HEK293 (cell line): ENCODE results near the gene SKAP1.

ENCODE experiments used
- CTCF ChIA-PET: fragments of 350-600 bp; formaldehyde crosslinking; extraction: SDS; loops from one replicate; lab custom pipeline; 2021; ENCODE audit warnings: antibody characterized with exemption; lab: Yijun Ruan, JAX
- POLR2A ChIA-PET: fragments of 300-600 bp; formaldehyde crosslinking; extraction: SDS; loops from one replicate; lab custom pipeline; 2020; ENCODE audit warnings: antibody characterized with exemption, inconsistent platforms; lab: Yijun Ruan, JAX
- H3K27ac ChIP-seq: fragments of 200-500 bp; sonication (Bioruptor generic); 2 replicates; pipeline ENCODE4 v1.5.1; 2014; ENCODE audit warnings: low read depth, low read length, control low read depth, inconsistent platforms; ENCODE audit errors: extremely low read depth
- H3K36me3 ChIP-seq, 2 experiments: fragments of 200-500 bp in 1 of 2; sonication (Bioruptor generic) in 1 of 2; 1 replicate in 1 of 2; 2 replicates in 1 of 2; pipeline ENCODE4 v1.5.1; 2014 to 2017; ENCODE audit warnings: inconsistent platforms in 2 of 2, low read length in 2 of 2; ENCODE audit not compliant: control insufficient read depth in 2 of 2, insufficient read depth in 1 of 2
- H3K4me1 ChIP-seq: fragments of 200-500 bp; sonication (Bioruptor generic); 2 replicates; pipeline ENCODE4 v1.5.1; 2014; ENCODE audit warnings: mild to moderate bottlenecking, low read length, inconsistent platforms; ENCODE audit not compliant: control insufficient read depth, insufficient read depth
- H3K4me3 ChIP-seq: 2 replicates; pipeline ENCODE4 v1.5.1; 2011; ENCODE audit warnings: low read depth, mild to moderate bottlenecking, control low read depth, low read length, moderate library complexity
- H3K9me3 ChIP-seq: fragments of 200-500 bp; sonication (Bioruptor generic); 2 replicates; pipeline ENCODE4 v1.5.1; 2014; ENCODE audit warnings: low read depth, low read length, inconsistent platforms; ENCODE audit not compliant: control insufficient read depth, insufficient read depth
- BCL11A ChIP-seq: fragments of 450-650 bp; formaldehyde crosslinking; IDR thresholded peaks from 2 replicates; pipeline ENCODE4 v1.5.1; 2016; ENCODE audit warnings: low read depth, missing biosample characterization, missing genetic modification characterization
- HOXD13 ChIP-seq: sonication (generic); formaldehyde crosslinking; IDR thresholded peaks from 2 replicates; pipeline ENCODE4 v1.8.0; 2022; ENCODE audit warnings: missing genetic modification reagents, borderline replicate concordance
- OVOL3 ChIP-seq: fragments of 450-650 bp; formaldehyde crosslinking; IDR thresholded peaks from 2 replicates; pipeline ENCODE4 v1.5.1; 2016; ENCODE audit warnings: missing biosample characterization, missing genetic modification characterization
- SP7 ChIP-seq: fragments of 450-650 bp; formaldehyde crosslinking; IDR thresholded peaks from 2 replicates; pipeline ENCODE4 v1.5.1; 2016; ENCODE audit warnings: missing biosample characterization, missing genetic modification characterization
- ZNF146 ChIP-seq: fragments of 450-650 bp; formaldehyde crosslinking; IDR thresholded peaks from 2 replicates; pipeline ENCODE4 v1.5.1; 2016; ENCODE audit warnings: missing biosample characterization, missing genetic modification characterization
- ZNF174 ChIP-seq: fragments of 450-650 bp; formaldehyde crosslinking; IDR thresholded peaks from 2 replicates; pipeline ENCODE4 v1.5.0; 2017; ENCODE audit warnings: missing biosample characterization, mild to moderate bottlenecking, missing genetic modification characterization
- ZNF214 ChIP-seq: fragments of 450-650 bp; formaldehyde crosslinking; IDR thresholded peaks from 2 replicates; pipeline ENCODE4 v1.5.1; 2017; ENCODE audit warnings: missing biosample characterization, mild to moderate bottlenecking, missing genetic modification characterization, borderline replicate concordance
- ZNF266 ChIP-seq: fragments of 450-650 bp; formaldehyde crosslinking; IDR thresholded peaks from 2 replicates; pipeline ENCODE4 v1.5.1; 2016; ENCODE audit warnings: missing biosample characterization, missing genetic modification characterization, low read depth
- ZNF510 ChIP-seq: fragments of 450-650 bp; formaldehyde crosslinking; IDR thresholded peaks from 2 replicates; pipeline ENCODE4 v1.5.1; 2018; ENCODE audit warnings: mild to moderate bottlenecking, missing genetic modification characterization, missing biosample characterization; ENCODE audit not compliant: insufficient replicate concordance
- ZNF521 ChIP-seq: fragments of 450-650 bp; formaldehyde crosslinking; IDR thresholded peaks from 2 replicates; pipeline ENCODE4 v1.5.1; 2017; ENCODE audit warnings: missing biosample characterization, mild to moderate bottlenecking, missing genetic modification characterization
- ZNF549 ChIP-seq: fragments of 450-650 bp; IDR thresholded peaks from 2 replicates; pipeline ENCODE4 v1.5.1; 2018; ENCODE audit warnings: missing biosample characterization, missing genetic modification characterization, mild to moderate bottlenecking, inconsistent platforms, moderate library complexity
- ZNF626 ChIP-seq: fragments of 450-650 bp; sonication (Bioruptor Pico); formaldehyde crosslinking; IDR thresholded peaks from 2 replicates; pipeline ENCODE4 v1.5.1; 2018; ENCODE audit warnings: missing biosample characterization, missing genetic modification characterization, inconsistent platforms
- ZNF654 ChIP-seq: fragments of 450-650 bp; formaldehyde crosslinking; IDR thresholded peaks from 2 replicates; pipeline ENCODE4 v1.5.1; 2016; ENCODE audit warnings: low read depth, missing biosample characterization, missing genetic modification characterization
- ZNF785 ChIP-seq: fragments of 450-650 bp; formaldehyde crosslinking; IDR thresholded peaks from 2 replicates; pipeline ENCODE4 v1.5.1; 2016; ENCODE audit warnings: missing biosample characterization, missing genetic modification characterization
- TF ChIP-seq, protein P1 (sequence below): fragments of 450-650 bp; formaldehyde crosslinking; IDR thresholded peaks from 2 replicates; pipeline ENCODE4 v1.5.1; 2016; ENCODE audit warnings: missing biosample characterization, missing genetic modification characterization, low read depth
- TF ChIP-seq, protein P2 (sequence below): fragments of 450-650 bp; formaldehyde crosslinking; optimal IDR thresholded peaks from 2 replicates; pipeline ENCODE3; 2016; ENCODE audit warnings: missing biosample characterization, mild to moderate bottlenecking, missing genetic modification characterization
- TF ChIP-seq, protein P3 (sequence below): fragments of 450-650 bp; formaldehyde crosslinking; IDR thresholded peaks from 2 replicates; pipeline ENCODE4 v1.5.1; 2016; ENCODE audit warnings: missing biosample characterization, missing genetic modification characterization, borderline replicate concordance
- TF ChIP-seq, protein P4 (sequence below): fragments of 450-650 bp; formaldehyde crosslinking; IDR thresholded peaks from 2 replicates; pipeline ENCODE4 v1.5.1; 2016; ENCODE audit warnings: missing biosample characterization, missing genetic modification characterization

The SKAP1 gene

DNA sequence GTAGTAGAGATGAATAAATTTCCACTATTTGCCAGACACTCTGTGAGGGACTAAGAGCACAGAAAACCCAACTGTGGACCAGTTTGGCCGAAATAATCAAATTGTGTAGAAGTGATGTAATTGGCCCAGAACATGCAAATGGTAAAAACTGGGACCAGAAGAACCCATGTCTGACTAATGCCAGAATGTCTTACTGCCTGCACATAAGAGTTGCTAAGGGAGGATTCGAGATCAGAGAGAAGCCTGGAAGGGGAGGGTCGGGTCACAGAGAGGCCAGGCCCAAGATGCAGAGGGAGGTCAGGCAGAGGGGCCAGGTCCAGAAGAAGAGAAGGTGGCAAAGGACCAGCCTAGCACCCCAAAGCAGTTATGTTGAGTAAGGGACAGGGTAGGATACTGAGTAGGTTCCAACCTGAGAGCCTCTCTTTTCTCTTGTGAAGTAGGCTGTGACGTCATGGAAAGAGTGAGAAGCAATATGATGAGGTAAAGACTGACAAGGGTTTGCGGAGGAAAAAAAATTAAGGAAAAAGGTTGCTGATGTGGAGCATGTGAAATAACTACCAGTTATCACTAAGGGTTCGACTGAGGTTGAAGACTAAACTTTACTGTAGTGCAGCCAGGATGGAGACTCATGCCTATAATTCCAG lies 53.2 kb downstream of the SKAP1 start:
- Histone ChIP-seq H3K4me1 (no peaks in the 10 kb centered on the region), H3K27ac (no peak overlapping the region), H3K4me3 (no peak overlapping the region), H3K36me3 (no peaks in the 10 kb centered on the region), H3K9me3 (no peaks in the 10 kb centered on the region)
- TF ChIP-seq, protein P1, sequence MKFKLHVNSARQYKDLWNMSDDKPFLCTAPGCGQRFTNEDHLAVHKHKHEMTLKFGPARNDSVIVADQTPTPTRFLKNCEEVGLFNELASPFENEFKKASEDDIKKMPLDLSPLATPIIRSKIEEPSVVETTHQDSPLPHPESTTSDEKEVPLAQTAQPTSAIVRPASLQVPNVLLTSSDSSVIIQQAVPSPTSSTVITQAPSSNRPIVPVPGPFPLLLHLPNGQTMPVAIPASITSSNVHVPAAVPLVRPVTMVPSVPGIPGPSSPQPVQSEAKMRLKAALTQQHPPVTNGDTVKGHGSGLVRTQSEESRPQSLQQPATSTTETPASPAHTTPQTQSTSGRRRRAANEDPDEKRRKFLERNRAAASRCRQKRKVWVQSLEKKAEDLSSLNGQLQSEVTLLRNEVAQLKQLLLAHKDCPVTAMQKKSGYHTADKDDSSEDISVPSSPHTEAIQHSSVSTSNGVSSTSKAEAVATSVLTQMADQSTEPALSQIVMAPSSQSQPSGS (tag by site-specific recombination) = 0 out of 2 replicates have a peak, but pooled peaks have one; percentile 36
- TF ChIP-seq ZNF785 (tag by site-specific recombination) = no peak
- POLR2A ChIA-PET = no interaction called here
- CTCF ChIA-PET = interaction anchor here (1.0 to 10.7 kb wide), 9 partner anchors 11 to 217 kb away, joined by 3 to 109 read pairs (median 8); partner anchors contain the start of gene HOXB5

DNA sequence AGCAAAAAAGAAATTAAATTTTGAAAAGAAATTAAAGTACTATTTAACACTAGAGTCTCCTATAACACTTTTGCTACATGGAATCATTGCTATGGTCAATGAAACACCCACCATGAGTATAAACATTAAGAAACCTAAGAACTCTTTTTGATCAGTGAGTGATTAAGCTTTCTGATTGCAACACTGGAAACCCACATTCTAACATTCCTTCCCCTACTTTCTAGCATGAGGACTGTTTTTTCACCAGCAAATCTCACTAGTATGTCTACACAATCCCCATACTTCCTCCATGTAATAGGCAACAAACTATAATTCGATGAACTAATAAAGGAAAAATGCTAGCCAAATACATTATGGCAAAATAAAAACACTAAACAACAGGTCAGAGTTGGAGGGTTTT lies 54.7 kb downstream of the SKAP1 start:
- Histone ChIP-seq H3K9me3 (no peaks in the 10 kb centered on the region), H3K36me3 (no peaks in the 10 kb centered on the region), H3K27ac (no peak overlapping the region), H3K4me1 (no peaks in the 10 kb centered on the region), H3K4me3 (no peak overlapping the region)
- CTCF ChIA-PET = interaction anchor here (0.5 to 10.7 kb wide), 52 partner anchors 8 to 504 kb away, joined by 3 to 109 read pairs (median 5); partner anchors contain the start of gene HOXB5
- TF ChIP-seq ZNF785 (tag by site-specific recombination) (no peak), ZNF146 (tag by site-specific recombination) (no peak), ZNF521 (tag by site-specific recombination) (no peak), ZNF510 (tag by site-specific recombination) (no peak), OVOL3 (tag by site-specific recombination) (no peak), ZNF214 (no peak), BCL11A (tag by site-specific recombination) (no peak), ZNF266 (tag by site-specific recombination) (no peak), SP7 (tag by site-specific recombination) (no peak), ZNF174 (no peak)
- TF ChIP-seq, protein P2, sequence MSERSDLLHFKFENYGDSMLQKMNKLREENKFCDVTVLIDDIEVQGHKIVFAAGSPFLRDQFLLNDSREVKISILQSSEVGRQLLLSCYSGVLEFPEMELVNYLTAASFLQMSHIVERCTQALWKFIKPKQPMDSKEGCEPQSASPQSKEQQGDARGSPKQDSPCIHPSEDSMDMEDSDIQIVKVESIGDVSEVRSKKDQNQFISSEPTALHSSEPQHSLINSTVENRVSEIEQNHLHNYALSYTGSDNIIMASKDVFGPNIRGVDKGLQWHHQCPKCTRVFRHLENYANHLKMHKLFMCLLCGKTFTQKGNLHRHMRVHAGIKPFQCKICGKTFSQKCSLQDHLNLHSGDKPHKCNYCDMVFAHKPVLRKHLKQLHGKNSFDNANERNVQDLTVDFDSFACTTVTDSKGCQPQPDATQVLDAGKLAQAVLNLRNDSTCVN (tag by site-specific recombination) = no peak
- POLR2A ChIA-PET = no interaction called here

DNA sequence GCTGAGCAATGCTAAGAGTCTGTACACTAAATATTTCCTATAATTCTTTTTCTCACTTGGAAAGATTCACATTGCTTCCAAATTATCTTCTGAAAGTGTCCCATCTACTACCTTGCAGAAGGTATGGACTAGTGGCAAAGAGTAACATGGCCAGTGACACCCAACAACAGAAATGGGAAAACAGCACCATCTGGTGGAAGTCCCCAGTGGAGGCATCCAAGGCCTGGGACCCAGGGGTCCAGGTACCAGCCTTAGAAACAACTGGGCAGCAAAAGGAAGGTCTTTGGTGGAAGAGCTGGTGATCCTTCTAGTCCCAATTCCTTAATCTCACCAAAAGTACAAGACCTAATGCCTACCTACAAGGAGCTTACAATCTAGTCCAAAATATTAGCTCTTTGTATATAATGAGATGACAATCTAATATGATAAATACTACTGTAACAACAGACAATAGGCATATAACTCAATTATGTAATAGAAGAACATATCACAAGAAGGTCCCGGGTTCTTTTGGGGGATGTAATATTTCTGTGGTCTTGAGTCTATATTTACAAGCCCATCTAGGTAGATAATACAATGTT lies 55.3 kb downstream of the SKAP1 start:
- H3K36me3 ChIP-seq = no peaks in the 10 kb centered on the region
- CTCF ChIA-PET = interaction anchor here (0.5 to 10.7 kb wide), 48 partner anchors 8 to 504 kb away, joined by 3 to 109 read pairs (median 6); partner anchors contain the start of gene HOXB5

More for the DNA sequence above, 55.3 kb downstream of the SKAP1 start:
- TF ChIP-seq, protein P3, sequence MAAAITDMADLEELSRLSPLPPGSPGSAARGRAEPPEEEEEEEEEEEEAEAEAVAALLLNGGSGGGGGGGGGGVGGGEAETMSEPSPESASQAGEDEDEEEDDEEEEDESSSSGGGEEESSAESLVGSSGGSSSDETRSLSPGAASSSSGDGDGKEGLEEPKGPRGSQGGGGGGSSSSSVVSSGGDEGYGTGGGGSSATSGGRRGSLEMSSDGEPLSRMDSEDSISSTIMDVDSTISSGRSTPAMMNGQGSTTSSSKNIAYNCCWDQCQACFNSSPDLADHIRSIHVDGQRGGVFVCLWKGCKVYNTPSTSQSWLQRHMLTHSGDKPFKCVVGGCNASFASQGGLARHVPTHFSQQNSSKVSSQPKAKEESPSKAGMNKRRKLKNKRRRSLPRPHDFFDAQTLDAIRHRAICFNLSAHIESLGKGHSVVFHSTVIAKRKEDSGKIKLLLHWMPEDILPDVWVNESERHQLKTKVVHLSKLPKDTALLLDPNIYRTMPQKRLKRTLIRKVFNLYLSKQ (tag by site-specific recombination) = no peak
- TF ChIP-seq, protein P4, sequence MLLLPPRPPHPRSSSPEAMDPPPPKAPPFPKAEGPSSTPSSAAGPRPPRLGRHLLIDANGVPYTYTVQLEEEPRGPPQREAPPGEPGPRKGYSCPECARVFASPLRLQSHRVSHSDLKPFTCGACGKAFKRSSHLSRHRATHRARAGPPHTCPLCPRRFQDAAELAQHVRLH (tag by site-specific recombination) = 0 out of 2 replicates have a peak, but pooled peaks have one; percentile 11
- TF ChIP-seq HOXD13 (no peak), ZNF626 (tag by site-specific recombination) (0 out of 2 replicates have a peak, but pooled peaks have one; percentile 24), ZNF654 (tag by site-specific recombination) (peak; percentile 92), ZNF549 (tag by site-specific recombination) (peak; percentile 18; the same call in 1 of the 2 replicates)
- Histone ChIP-seq H3K9me3 (no peaks in the 10 kb centered on the region), H3K4me3 (no peak overlapping the region), H3K4me1 (no peaks in the 10 kb centered on the region), H3K27ac (no peak overlapping the region)
- POLR2A ChIA-PET = no interaction called here
